Measurements from ENCODE around the gene TENM3.

GRCh38 chr4:182216005-182216404 lies 27.2 kb upstream of the TENM3 start:
- TF ChIP-seq, protein P1, sequence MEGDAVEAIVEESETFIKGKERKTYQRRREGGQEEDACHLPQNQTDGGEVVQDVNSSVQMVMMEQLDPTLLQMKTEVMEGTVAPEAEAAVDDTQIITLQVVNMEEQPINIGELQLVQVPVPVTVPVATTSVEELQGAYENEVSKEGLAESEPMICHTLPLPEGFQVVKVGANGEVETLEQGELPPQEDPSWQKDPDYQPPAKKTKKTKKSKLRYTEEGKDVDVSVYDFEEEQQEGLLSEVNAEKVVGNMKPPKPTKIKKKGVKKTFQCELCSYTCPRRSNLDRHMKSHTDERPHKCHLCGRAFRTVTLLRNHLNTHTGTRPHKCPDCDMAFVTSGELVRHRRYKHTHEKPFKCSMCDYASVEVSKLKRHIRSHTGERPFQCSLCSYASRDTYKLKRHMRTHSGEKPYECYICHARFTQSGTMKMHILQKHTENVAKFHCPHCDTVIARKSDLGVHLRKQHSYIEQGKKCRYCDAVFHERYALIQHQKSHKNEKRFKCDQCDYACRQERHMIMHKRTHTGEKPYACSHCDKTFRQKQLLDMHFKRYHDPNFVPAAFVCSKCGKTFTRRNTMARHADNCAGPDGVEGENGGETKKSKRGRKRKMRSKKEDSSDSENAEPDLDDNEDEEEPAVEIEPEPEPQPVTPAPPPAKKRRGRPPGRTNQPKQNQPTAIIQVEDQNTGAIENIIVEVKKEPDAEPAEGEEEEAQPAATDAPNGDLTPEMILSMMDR (tag by site-specific recombination; IDR thresholded peaks at IDR 0.05): no peak
- TF ChIP-seq ZNF292 (tag by site-specific recombination; IDR thresholded peaks at IDR 0.05; ENCODE audit: borderline replicate concordance, low read depth): no peak
- TF ChIP-seq ZNF121 (tag by site-specific recombination; IDR thresholded peaks at IDR 0.05): no peak
- TF ChIP-seq, protein P2, sequence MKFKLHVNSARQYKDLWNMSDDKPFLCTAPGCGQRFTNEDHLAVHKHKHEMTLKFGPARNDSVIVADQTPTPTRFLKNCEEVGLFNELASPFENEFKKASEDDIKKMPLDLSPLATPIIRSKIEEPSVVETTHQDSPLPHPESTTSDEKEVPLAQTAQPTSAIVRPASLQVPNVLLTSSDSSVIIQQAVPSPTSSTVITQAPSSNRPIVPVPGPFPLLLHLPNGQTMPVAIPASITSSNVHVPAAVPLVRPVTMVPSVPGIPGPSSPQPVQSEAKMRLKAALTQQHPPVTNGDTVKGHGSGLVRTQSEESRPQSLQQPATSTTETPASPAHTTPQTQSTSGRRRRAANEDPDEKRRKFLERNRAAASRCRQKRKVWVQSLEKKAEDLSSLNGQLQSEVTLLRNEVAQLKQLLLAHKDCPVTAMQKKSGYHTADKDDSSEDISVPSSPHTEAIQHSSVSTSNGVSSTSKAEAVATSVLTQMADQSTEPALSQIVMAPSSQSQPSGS (tag by site-specific recombination; IDR thresholded peaks at IDR 0.05; ENCODE audit: low read depth): no peak
- TF ChIP-seq SETDB1 (IDR thresholded peaks at IDR 0.05; ENCODE audit: insufficient read length, low read length): no peak
- no peak for TF ChIP-seq REST (tag by site-specific recombination; IDR thresholded peaks at IDR 0.05)
- no peak for TF ChIP-seq OSR2 (tag by site-specific recombination; IDR thresholded peaks at IDR 0.05)
- TF ChIP-seq ZBTB44 (tag by site-specific recombination; IDR thresholded peaks at IDR 0.05): no peak
- no peak for TF ChIP-seq ZBTB21 (tag by site-specific recombination; IDR thresholded peaks at IDR 0.05)
- TF ChIP-seq, protein P3, sequence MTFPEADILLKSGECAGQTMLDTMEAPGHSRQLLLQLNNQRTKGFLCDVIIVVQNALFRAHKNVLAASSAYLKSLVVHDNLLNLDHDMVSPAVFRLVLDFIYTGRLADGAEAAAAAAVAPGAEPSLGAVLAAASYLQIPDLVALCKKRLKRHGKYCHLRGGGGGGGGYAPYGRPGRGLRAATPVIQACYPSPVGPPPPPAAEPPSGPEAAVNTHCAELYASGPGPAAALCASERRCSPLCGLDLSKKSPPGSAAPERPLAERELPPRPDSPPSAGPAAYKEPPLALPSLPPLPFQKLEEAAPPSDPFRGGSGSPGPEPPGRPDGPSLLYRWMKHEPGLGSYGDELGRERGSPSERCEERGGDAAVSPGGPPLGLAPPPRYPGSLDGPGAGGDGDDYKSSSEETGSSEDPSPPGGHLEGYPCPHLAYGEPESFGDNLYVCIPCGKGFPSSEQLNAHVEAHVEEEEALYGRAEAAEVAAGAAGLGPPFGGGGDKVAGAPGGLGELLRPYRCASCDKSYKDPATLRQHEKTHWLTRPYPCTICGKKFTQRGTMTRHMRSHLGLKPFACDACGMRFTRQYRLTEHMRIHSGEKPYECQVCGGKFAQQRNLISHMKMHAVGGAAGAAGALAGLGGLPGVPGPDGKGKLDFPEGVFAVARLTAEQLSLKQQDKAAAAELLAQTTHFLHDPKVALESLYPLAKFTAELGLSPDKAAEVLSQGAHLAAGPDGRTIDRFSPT (tag by site-specific recombination; IDR thresholded peaks at IDR 0.05): no peak
